ENCODE measurements around the gene FTCD.

FTCD gene

DNA sequence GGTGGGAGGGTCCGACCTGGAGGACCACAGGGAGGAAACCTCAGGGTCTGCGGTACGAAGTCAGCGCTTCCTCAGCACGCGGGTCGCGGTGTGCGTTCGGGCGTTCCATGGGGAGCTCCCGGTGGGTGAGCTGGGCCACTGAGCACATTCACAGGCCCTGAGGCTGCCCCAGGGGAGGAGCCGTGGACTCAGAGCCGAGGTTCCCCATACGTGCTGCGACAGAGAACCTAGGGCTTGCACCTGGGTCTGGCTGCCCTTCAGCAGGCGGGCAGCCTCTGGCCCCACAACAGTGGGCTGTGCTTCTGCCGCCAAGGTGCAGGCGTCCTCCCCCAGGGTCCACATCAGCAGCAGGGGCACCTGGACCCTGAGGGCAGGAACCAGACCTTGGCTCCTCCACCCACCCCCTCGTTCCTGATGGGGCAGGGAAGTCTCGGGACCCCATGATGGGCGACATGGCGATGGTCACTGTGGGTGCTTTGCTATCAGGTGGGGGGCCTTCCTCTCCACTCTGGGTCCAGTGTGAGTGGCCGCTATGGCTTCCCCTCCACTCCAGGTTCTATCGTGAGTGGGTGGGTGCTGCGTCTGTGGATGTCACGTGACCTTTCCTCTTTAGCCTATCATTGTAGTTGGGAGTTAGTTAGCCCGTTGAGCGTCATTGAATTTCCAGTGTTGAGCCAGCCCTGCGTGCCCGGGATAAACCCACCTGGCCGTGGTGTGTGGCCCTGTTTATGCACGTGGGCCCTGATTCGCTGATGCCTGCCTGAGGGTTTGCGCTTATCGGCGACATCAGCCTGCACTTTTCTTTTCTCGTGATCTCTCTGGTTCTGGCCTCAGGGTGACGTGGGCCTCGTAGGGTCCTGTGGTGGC lies 27.9 kb downstream of the FTCD start:
- Histone ChIP-seq H3K4me1 (ENCODE audit: insufficient read depth, poor library complexity, severe bottlenecking) (no peaks in the 10 kb centered on the region), H3K9me3 (ENCODE audit: severe bottlenecking) (no peaks in the 10 kb centered on the region), H3K27ac (ENCODE audit: poor library complexity, severe bottlenecking) (no peak overlapping the region), H3K27me3 (ENCODE audit: insufficient read depth, poor library complexity, severe bottlenecking) (no peaks in the 10 kb centered on the region), H3K36me3 (ENCODE audit: low read depth) (no peaks in the 10 kb centered on the region), H3K4me3 (ENCODE audit: severe bottlenecking) (no peak overlapping the region)
- DNase-seq (ENCODE audit: low spot score) (peak; percentile 55), ATAC-seq (ENCODE audit: low read depth) (no peak)
- TF ChIP-seq, protein P1, sequence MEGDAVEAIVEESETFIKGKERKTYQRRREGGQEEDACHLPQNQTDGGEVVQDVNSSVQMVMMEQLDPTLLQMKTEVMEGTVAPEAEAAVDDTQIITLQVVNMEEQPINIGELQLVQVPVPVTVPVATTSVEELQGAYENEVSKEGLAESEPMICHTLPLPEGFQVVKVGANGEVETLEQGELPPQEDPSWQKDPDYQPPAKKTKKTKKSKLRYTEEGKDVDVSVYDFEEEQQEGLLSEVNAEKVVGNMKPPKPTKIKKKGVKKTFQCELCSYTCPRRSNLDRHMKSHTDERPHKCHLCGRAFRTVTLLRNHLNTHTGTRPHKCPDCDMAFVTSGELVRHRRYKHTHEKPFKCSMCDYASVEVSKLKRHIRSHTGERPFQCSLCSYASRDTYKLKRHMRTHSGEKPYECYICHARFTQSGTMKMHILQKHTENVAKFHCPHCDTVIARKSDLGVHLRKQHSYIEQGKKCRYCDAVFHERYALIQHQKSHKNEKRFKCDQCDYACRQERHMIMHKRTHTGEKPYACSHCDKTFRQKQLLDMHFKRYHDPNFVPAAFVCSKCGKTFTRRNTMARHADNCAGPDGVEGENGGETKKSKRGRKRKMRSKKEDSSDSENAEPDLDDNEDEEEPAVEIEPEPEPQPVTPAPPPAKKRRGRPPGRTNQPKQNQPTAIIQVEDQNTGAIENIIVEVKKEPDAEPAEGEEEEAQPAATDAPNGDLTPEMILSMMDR (IDR thresholded peaks at IDR 0.05; ENCODE audit: poor library complexity, severe bottlenecking), result no peak

DNA sequence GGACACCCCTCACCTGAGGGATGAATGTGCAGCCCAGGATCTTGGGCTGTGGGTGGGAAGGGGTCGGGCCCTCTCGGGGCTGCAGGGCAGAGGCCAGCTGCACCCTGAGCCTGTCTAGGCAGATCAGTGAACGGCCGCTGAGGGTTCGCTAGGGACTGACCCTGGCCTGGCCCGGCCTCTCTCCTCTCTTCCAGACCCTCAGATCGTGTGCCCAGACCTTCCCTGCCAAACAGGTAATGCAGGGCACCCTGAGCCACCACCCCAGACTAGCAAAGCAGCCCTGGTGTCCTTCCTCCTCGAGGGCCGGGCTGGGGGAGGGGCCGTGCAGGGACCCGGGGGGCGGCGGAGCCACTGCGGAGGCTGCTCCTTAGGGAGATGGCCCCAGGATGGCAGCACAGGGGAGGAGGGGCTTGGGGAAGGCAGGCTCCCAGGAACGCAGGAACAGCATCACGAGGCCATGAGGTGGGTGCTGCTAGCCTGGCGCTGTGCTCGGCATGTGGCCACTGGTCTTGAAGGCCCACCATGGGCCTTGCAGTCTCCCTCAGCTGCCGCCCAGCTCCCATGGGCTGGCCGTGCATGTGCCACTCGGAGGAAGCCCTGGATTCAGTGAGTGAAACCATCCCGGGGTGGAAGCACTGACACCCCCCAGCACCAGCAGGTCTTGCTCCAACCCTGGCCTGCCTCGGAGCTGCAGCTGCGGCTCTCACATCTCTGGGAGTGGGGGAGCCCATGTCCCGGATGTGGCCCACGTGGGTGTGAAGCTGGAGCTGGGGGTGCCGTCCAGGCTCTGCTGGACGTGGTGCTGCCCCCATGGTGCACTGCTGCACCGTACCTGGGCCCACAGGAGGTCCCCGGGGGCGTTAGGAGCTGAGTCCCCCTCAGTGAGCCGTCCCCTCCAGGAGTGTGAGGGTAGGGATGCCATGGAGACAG lies 28.8 kb downstream of the FTCD start:
- Histone ChIP-seq H3K4me1 (ENCODE audit: insufficient read depth, poor library complexity, severe bottlenecking) (peaks cover 3% of the 10 kb centered on the region), H3K4me3 (ENCODE audit: severe bottlenecking) (no peak overlapping the region), H3K27me3 (ENCODE audit: insufficient read depth, poor library complexity, severe bottlenecking) (no peaks in the 10 kb centered on the region), H3K9me3 (ENCODE audit: severe bottlenecking) (no peaks in the 10 kb centered on the region), H3K27ac (ENCODE audit: poor library complexity, severe bottlenecking) (no peak overlapping the region), H3K36me3 (ENCODE audit: low read depth) (no peaks in the 10 kb centered on the region)
- ATAC-seq (ENCODE audit: low read depth), result no peak
- DNase-seq (ENCODE audit: low spot score), result peak; percentile 48
- TF ChIP-seq, protein P1 (IDR thresholded peaks at IDR 0.05; ENCODE audit: poor library complexity, severe bottlenecking), result no peak

DNA sequence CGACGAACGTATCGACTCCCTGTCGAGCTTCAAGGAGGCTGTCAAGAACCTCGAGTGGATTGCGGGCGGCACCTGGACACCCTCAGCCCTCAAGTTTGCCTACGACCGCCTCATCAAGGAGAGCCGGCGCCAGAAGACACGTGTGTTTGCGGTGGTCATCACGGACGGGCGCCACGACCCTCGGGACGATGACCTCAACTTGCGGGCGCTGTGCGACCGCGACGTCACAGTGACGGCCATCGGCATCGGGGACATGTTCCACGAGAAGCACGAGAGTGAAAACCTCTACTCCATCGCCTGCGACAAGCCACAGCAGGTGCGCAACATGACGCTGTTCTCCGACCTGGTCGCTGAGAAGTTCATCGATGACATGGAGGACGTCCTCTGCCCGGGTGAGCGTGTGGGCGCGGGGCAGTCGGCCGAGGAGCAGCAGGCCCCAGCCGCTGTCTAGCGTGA lies 29.5 kb downstream of the FTCD start:
- TF ChIP-seq, protein P1 (IDR thresholded peaks at IDR 0.05; ENCODE audit: poor library complexity, severe bottlenecking), result no peak
- ATAC-seq (ENCODE audit: low read depth) (no peak), DNase-seq (ENCODE audit: low spot score) (peak; percentile 66)
- peaks cover 3% of the 10 kb centered on the region for H3K4me1 ChIP-seq (ENCODE audit: insufficient read depth, poor library complexity, severe bottlenecking)
- H3K27ac ChIP-seq (ENCODE audit: poor library complexity, severe bottlenecking), result no peak overlapping the region
- H3K27me3 ChIP-seq (ENCODE audit: insufficient read depth, poor library complexity, severe bottlenecking), result no peaks in the 10 kb centered on the region
- H3K4me3 ChIP-seq (ENCODE audit: severe bottlenecking), result no peak overlapping the region
- H3K36me3 ChIP-seq (ENCODE audit: low read depth), result no peaks in the 10 kb centered on the region
- no peaks in the 10 kb centered on the region for H3K9me3 ChIP-seq (ENCODE audit: severe bottlenecking)

DNA sequence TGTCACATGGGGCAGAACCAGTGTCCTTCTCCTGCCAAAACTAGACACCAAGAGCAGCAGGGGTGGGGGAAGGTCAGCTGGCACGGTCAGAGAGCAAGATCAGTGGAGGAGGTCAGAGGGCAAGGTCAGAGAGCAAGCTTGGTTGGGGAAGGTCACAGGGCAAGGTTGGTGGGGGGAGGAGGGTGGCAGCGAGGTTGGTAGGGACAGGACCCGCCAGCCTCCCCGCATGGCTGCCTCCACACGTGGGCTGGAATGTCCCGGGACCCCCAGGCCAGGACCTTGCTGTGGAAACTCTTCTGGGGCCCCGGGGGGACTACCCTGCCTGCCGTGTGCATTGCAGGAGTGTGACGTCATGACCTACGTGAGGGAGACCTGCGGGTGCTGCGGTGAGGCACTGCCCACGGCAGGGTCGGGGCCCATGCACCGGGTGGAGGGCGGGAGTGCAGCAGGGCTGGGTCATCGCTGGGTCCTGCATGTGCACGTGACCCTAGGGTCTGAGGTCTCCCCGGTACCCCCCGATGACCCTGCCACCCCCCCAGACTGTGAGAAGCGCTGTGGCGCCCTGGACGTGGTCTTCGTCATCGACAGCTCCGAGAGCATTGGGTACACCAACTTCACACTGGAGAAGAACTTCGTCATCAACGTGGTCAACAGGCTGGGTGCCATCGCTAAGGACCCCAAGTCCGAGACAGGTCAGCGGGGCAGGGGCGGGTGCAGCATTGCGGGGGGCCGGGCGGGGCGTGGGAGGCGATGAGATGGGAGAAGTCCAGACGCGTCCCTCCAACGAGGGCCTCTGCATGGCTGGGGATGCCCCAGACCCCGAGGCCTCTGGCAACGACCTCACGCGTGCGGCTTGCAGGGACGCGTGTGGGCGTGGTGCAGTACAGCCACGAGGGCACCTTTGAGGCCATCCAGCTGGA lies 30.2 kb downstream of the FTCD start:
- DNase-seq (ENCODE audit: low spot score) (peak; percentile 56), ATAC-seq (ENCODE audit: low read depth) (no peak)
- no peaks in the 10 kb centered on the region for H3K9me3 ChIP-seq (ENCODE audit: severe bottlenecking)
- TF ChIP-seq, protein P1 (IDR thresholded peaks at IDR 0.05; ENCODE audit: poor library complexity, severe bottlenecking), result no peak
- no peaks in the 10 kb centered on the region for H3K27me3 ChIP-seq (ENCODE audit: insufficient read depth, poor library complexity, severe bottlenecking)
- no peak overlapping the region for H3K27ac ChIP-seq (ENCODE audit: poor library complexity, severe bottlenecking)
- no peak overlapping the region for H3K4me3 ChIP-seq (ENCODE audit: severe bottlenecking)
- H3K36me3 ChIP-seq (ENCODE audit: low read depth), result no peaks in the 10 kb centered on the region
- peaks cover 3% of the 10 kb centered on the region for H3K4me1 ChIP-seq (ENCODE audit: insufficient read depth, poor library complexity, severe bottlenecking)

Data from RWPE2 (cell line).